Right cardiac atrium (tissue), 5 donors: ENCODE measurements around the gene EIF4E1B. TPM values are rescaled to one million over a fixed set of nuclear protein-coding genes. Genes with fewer than 3 reads are reported as not detected.

Source experiments
- ATAC-seq, 2 donors: fragments of 200-7000 bp; cut with Tn5 transposase; one replicate each; pipeline versions ENCODE4 v1.8.0 to v1.9.1; 2020; ENCODE audit warnings: moderate library complexity in 2 of 2, mild to moderate bottlenecking in 1 of 2
- DNase-seq, 3 donors: peaks; one replicate each; pipeline ENCODE4 v3.0.0-alpha.2; 2020
- H3K27ac ChIP-seq: one replicate; pipeline ENCODE4 v1.5.1; 2013; ENCODE audit warnings: mild to moderate bottlenecking, low read length, control low read depth, moderate library complexity
- H3K27me3 ChIP-seq: one replicate; pipeline ENCODE4 v1.6.1; 2013; ENCODE audit not compliant: control insufficient read depth, insufficient read depth
- H3K4me1 ChIP-seq: one replicate; pipeline ENCODE4 v1.6.1; 2013; ENCODE audit warnings: low read length; ENCODE audit not compliant: control insufficient read depth, insufficient read depth
- H3K4me3 ChIP-seq: one replicate; pipeline ENCODE4 v1.5.1; 2013; ENCODE audit warnings: low read length, control low read depth
- H3K9me3 ChIP-seq: one replicate; pipeline ENCODE4 v1.6.1; 2013; ENCODE audit warnings: low read length; ENCODE audit not compliant: control insufficient read depth
- whole genome bisulfite sequencing: extraction: QIAGEN DNeasy Blood & Tissue Kit; methylation state at CpG from one replicate; pipeline ENCODE4 v1.1.7; 2013; 5-methylcytosine and 5-hydroxymethylcytosine counted together
- intact Hi-C, 4 donors: fragments of 100-400 bp; cut with DNase I; formaldehyde crosslinking; loops; one replicate each; pipeline versions ENCODE4 v1.11.0 to v1.14.0; 2022 to 2023
- polyA plus RNA-seq: library from polyadenylated mRNA; stranded (reverse); fragments of 200-250 nt; gene quantifications from one replicate; pipeline ENCODE4 v1.2.3, GENCODE V29; 2013
- total RNA-seq, 4 donors: library from RNA; stranded (reverse); fragmentation: NEBNext Ultra II Directional; extraction: Animal tissue kit (Norgen Biotek cat#: 25700); gene quantifications; one replicate each; pipeline ENCODE4 v1.2.1, GENCODE V29; 2021
- donor health status: healthy with polysubstance abuse.
- donor health status: DM: no; HTN: yes; CAD: no.
- donor health status: DM: no; HTN: no; CAD: no.
- donor health status: DM: no; HTN: yes; CAD: no; lungs with severe emphysema.
- donor health status: DM: yes; HTN: yes; CAD: no.

Gene EIF4E1B
- total and polyA plus RNA-seq, 5 donors: not detected

DNA sequence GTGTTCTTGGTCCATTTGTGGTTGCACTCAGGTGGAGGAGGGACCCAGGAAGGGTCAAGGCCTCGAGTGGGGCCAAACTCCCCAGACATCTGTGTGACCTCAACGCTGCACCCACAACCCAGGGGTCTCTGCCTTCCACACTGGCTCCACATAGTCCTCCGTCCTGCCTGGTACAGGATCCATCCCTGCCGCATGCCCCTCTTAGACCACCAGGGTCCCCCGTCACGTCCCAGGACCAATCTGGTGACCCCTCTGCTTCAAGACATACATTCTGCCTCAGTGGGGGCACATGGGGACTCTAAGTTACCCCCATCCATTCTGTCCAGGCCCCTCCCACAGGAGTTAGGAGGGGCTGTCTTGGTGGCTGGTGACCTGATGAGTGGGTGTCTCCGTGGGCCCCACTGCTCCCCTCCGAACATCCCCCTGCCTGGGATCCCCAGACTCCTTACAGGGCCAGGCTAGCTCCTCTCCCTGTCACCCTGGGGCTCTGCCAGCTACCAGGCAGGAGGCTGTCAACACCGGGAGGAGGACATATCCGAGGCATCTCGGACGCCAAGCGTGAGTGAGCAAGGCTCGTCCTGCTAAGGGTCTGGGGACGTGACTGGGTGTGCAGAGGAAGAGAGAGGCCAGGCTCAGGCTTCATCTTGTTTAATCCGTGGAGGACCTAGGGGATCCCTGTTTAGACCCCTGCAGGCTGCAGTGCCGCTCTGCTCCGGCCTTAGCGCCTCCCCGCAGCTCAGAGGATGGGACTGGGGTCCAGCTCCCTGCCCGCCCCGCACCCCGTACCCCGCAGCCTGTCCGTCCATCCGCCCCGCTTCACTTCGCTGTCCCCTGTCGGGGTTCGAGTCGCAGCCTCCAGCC lies 49.1 kb downstream of the EIF4E1B start:
- 20% methylated on average over 31 of the region's 31 CpGs for WGBS
- DNase-seq (peak; percentile 57 to 77 (median 76)), ATAC-seq (peak; percentile 28 to 52)
- Histone ChIP-seq H3K9me3 (no peaks in the 10 kb centered on the region), H3K4me3 (no peak overlapping the region), H3K27me3 (no peaks in the 10 kb centered on the region), H3K27ac (no peak overlapping the region), H3K4me1 (peaks cover 20% of the 10 kb centered on the region)
- intact Hi-C loops: no loop called here

GRCh38 chr5:176680226-176680563 lies 49.7 kb downstream of the EIF4E1B start:
- 7% methylated on average over 33 of the region's 33 CpGs for WGBS
- H3K4me1 ChIP-seq: peaks cover 20% of the 10 kb centered on the region
- no peak overlapping the region for H3K4me3 ChIP-seq
- no peaks in the 10 kb centered on the region for H3K9me3 ChIP-seq
- DNase-seq (peak in 1 of 3 donors; percentile 45), ATAC-seq (no peak)
- H3K27ac ChIP-seq: no peak overlapping the region
- H3K27me3 ChIP-seq: no peaks in the 10 kb centered on the region
- intact Hi-C loops: no loop called here

GRCh38 chr5:176682016-176682531 lies 51.6 kb downstream of the EIF4E1B start:
- intact Hi-C loops: no loop called here
- H3K4me3 ChIP-seq: no peak overlapping the region
- ATAC-seq (no peak), DNase-seq (no peak)
- H3K4me1 ChIP-seq: peaks cover 14% of the 10 kb centered on the region
- WGBS: 67% methylated on average over 6 of the region's 6 CpGs
- H3K9me3 ChIP-seq: no peaks in the 10 kb centered on the region
- H3K27me3 ChIP-seq: no peaks in the 10 kb centered on the region
- H3K27ac ChIP-seq: no peak overlapping the region

DNA sequence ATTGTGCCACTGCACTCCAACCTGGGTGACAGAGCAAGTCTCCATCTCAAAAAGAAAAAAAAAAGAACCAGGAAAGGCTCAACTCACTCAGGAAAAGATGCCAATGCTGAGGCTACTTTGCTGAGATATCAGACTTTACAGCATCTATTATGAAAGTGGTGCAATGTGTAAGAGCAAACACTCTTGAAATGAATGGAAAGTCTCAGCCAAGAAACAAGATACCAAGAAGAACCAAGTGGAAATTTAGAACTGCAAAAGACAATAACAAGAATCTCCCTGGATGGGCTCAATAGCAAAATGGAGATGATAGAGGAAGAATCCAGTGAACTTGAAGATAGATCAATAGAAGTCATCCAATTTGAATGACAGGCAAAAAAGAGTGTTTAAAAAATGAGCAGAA lies 54.5 kb downstream of the EIF4E1B start:
- no peak overlapping the region for H3K4me3 ChIP-seq
- no peak overlapping the region for H3K27ac ChIP-seq
- H3K27me3 ChIP-seq: no peaks in the 10 kb centered on the region
- no peak for DNase-seq
- no peak for ATAC-seq
- no peaks in the 10 kb centered on the region for H3K4me1 ChIP-seq
- no peaks in the 10 kb centered on the region for H3K9me3 ChIP-seq
- intact Hi-C loops: no loop called here

DNA sequence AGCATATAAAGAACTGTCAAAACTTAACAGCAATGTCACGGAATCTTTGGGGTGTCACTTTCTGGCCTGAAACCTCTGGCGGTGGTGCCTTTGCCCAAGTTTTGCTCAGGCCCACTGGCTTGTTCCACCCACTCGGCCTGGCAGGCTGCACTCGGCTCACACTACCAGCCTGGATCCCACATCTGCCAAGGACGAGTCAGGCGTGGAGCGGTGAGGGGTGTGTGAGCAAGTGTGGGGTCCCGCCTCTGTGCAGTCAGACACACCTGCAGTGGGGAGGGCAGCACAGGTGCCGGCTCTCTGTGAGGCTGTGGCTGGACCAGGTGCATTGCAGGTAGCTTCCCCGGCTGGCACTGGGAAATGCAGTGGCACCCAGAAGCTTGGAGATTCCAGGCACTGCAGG lies 56.8 kb downstream of the EIF4E1B start:
- Histone ChIP-seq H3K27me3 (no peaks in the 10 kb centered on the region), H3K27ac (no peak overlapping the region), H3K4me1 (no peaks in the 10 kb centered on the region), H3K9me3 (no peaks in the 10 kb centered on the region), H3K4me3 (no peak overlapping the region)
- intact Hi-C loops: no loop called here
- DNase-seq: peak in 1 of 3 donors; percentile 24
- ATAC-seq: no peak
- WGBS: 84% methylated on average over 10 of the region's 10 CpGs

- no peak overlapping the region for H3K4me3 ChIP-seq
- whole genome bisulfite sequencing: 95% methylated on average over 5 of the region's 5 CpGs
- H3K4me1 ChIP-seq: no peaks in the 10 kb centered on the region
- no peaks in the 10 kb centered on the region for H3K9me3 ChIP-seq
- DNase-seq (no peak), ATAC-seq (no peak)
- H3K27ac ChIP-seq: no peak overlapping the region
- intact Hi-C loops: no loop called here
- no peaks in the 10 kb centered on the region for H3K27me3 ChIP-seq
Measured at GRCh38 chr5:176687881-176688280, 57.4 kb downstream of the EIF4E1B start.

GRCh38 chr5:176690911-176691310 lies 60.4 kb downstream of the EIF4E1B start:
- Histone ChIP-seq H3K9me3 (no peaks in the 10 kb centered on the region), H3K27ac (no peak overlapping the region), H3K27me3 (no peaks in the 10 kb centered on the region), H3K4me3 (no peak overlapping the region), H3K4me1 (no peaks in the 10 kb centered on the region)
- intact Hi-C loops: no loop called here
- ATAC-seq (no peak), DNase-seq (no peak)
- WGBS: 90% methylated on average over 7 of the region's 7 CpGs

DNA sequence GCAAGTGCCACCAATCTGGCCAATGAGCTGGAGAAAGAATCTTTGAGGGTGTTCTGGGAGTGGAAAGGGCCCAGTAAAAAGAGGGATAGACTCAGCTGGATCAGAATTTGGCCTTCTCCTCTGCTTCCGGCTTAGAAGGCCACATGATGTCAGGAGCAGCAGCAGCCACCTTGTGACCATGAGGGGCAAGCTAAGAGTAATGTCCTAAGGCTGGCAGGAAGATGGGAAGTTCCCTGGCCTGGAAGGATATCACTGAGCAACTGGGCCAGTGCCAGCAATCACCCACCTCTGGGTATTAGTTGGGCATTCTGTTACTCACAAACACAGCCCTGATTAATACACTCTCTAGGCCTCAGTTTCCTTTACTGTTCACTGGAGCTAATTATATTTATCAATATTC lies 61.0 kb downstream of the EIF4E1B start:
- Histone ChIP-seq H3K4me3 (no peak overlapping the region), H3K27ac (no peak overlapping the region), H3K9me3 (no peaks in the 10 kb centered on the region), H3K27me3 (no peaks in the 10 kb centered on the region), H3K4me1 (no peaks in the 10 kb centered on the region)
- WGBS: 97% methylated on average over 1 of the region's 1 CpG
- intact Hi-C loops: no loop called here
- no peak for ATAC-seq
- DNase-seq: no peak

GRCh38 chr5:176692326-176692725 lies 61.9 kb downstream of the EIF4E1B start:
- intact Hi-C loops: no loop called here
- Histone ChIP-seq H3K27me3 (no peaks in the 10 kb centered on the region), H3K4me3 (no peak overlapping the region), H3K27ac (no peak overlapping the region), H3K4me1 (no peaks in the 10 kb centered on the region), H3K9me3 (no peaks in the 10 kb centered on the region)
- WGBS: 75% methylated on average over 5 of the region's 5 CpGs
- ATAC-seq: no peak
- no peak for DNase-seq

DNA sequence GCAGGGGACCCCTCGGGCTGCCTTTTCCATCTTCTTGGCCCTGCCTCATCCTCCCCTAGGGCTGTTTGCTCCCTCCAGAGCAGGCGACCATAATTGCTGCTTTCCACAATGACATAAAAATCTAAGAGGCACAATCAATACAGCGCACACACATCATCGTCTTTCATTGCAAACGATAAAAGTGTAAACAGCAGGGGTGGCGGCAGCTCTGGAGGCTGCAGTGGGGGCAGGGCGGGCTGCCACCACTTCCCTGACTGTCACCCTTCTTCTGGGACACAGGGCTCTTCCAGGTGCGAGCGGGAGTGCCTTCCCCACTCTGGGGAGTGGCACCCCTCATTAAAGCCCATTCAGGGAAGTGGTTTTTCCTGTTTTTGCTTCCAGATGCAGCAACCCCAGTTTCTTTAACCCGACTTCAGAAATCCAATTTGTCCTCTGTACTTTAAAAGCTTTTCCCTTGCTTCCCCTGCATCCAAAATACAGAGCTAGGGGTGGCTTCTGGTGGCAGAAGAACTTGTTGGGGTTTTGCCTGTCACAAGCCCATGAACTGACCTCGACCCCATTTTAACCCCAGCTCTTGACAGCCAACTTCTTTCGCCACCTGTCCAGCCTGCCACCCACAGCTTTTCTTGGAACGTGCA lies 62.5 kb downstream of the EIF4E1B start:
- no peaks in the 10 kb centered on the region for H3K9me3 ChIP-seq
- H3K27me3 ChIP-seq: no peaks in the 10 kb centered on the region
- intact Hi-C loops: no loop called here
- no peak overlapping the region for H3K27ac ChIP-seq
- no peak for DNase-seq
- no peak for ATAC-seq
- 20% methylated on average over 13 of the region's 13 CpGs for WGBS
- H3K4me1 ChIP-seq: no peaks in the 10 kb centered on the region
- H3K4me3 ChIP-seq: no peak overlapping the region

DNA sequence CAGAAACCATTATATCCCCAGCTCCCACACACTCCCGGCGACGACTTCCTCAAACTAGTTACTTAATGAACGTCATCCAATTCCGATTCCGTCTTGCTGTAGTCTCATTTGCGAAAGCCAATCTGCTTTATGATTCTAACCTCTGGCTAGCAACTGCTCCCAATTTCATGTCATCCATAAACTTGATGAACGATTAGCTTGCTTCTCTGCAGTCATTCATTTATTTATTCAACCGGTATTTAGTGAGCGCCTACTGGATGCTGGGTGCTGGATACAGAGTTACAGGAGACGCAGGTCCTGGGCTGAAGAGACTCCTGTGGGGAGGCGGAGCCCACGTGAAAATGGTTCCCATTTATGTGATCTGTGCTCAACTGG lies 63.0 kb downstream of the EIF4E1B start:
- 43% methylated on average over 13 of the region's 13 CpGs for WGBS
- Histone ChIP-seq H3K27me3 (no peaks in the 10 kb centered on the region), H3K27ac (no peak overlapping the region), H3K4me1 (no peaks in the 10 kb centered on the region), H3K9me3 (no peaks in the 10 kb centered on the region), H3K4me3 (no peak overlapping the region)
- ATAC-seq (no peak), DNase-seq (no peak)
- intact Hi-C loops: no loop called here
